GM06990 (cell line): ENCODE measurements around the gene PNP.

ENCODE experiments used
- DNase-seq: peaks from one replicate; pipeline ENCODE4 v3.0.0-alpha.2; 2011; ENCODE audit not compliant: insufficient read length; ENCODE audit errors: extremely low read depth
- H3K27me3 ChIP-seq: replicated peaks from 2 replicates; pipeline ENCODE4 v1.6.0; 2011; ENCODE audit warnings: low read length; ENCODE audit not compliant: control insufficient read depth, insufficient read depth
- H3K36me3 ChIP-seq: 2 replicates; pipeline ENCODE4 v1.5.1; 2011; ENCODE audit warnings: low read length; ENCODE audit not compliant: control insufficient read depth, insufficient read depth
- H3K4me3 ChIP-seq: replicated peaks from 2 replicates; pipeline ENCODE4 v1.5.1; 2011; ENCODE audit warnings: low read depth, mild to moderate bottlenecking, control low read depth, low read length
- TF ChIP-seq, protein P1 (sequence below): IDR thresholded peaks from 2 replicates; pipeline ENCODE4 v1.5.1; 2011; ENCODE audit warnings: low read length, control low read depth, mild to moderate bottlenecking, inconsistent platforms; ENCODE audit not compliant: insufficient read depth, poor library complexity, severe bottlenecking

Gene PNP

DNA sequence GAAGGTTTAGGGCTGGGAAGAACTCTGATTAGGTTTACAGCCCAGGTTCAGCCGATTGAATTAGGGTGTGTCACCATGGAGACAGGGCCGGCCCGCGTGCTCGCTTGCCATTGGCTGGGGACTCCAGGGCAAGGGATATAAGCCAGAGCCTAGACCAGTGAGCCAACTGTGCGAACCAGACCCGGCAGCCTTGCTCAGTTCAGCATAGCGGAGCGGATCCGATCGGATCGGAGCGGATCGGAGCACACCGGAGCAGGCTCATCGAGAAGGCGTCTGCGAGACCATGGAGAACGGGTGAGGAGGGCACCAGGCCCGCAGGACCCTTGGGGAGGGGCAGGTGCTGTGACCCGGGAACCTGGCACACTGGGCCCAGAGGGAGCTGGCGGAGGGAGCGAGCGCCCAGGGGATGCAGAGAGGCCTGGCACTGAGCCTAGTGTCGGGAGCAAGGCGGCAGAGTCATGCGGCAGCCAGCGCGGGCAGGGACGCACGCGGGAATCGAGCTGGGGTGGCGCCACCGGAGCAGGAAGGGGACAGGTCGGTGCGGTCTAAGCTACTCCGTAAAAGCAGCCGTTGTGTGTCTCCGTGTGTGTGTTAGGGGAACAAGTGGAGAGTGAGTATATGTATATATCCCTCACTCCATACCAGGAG, at the start of gene PNP:
Gene PNP, plus strand, starts transcription at position 165 of the 648 bp plus-strand sequence. Its CDS starts 119 bp downstream, at position 284.
- DNase-seq = peak; percentile 89
- Histone ChIP-seq H3K36me3 (peaks cover 12% of the 10 kb centered on the region), H3K27me3 (no peaks in the 10 kb centered on the region), H3K4me3 (peak within 1 kb of the TSS; percentile 85)
- TF ChIP-seq, protein P1, sequence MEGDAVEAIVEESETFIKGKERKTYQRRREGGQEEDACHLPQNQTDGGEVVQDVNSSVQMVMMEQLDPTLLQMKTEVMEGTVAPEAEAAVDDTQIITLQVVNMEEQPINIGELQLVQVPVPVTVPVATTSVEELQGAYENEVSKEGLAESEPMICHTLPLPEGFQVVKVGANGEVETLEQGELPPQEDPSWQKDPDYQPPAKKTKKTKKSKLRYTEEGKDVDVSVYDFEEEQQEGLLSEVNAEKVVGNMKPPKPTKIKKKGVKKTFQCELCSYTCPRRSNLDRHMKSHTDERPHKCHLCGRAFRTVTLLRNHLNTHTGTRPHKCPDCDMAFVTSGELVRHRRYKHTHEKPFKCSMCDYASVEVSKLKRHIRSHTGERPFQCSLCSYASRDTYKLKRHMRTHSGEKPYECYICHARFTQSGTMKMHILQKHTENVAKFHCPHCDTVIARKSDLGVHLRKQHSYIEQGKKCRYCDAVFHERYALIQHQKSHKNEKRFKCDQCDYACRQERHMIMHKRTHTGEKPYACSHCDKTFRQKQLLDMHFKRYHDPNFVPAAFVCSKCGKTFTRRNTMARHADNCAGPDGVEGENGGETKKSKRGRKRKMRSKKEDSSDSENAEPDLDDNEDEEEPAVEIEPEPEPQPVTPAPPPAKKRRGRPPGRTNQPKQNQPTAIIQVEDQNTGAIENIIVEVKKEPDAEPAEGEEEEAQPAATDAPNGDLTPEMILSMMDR = peak; percentile 8

DNA sequence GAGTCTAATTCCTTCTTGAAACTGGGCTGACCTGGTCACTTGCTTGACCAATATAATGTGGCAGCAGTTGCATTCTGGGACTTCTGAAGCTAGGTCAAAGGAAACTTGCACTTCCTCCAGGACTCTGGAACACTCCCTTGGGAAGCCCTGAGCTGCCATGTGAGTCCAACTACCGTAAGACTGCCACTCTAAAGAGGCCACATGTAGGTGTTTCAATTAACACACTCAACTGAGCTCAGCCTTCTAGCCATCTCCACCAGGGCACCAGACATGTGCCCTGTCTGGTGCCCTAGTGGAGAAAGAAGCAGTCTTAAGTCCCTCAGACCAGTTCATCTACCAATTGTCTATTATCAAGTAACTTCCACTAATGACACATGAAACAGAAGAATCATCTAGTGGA, 49.8 kb upstream of the PNP start:
- TF ChIP-seq, protein P1 = no peak
- DNase-seq = no peak
- Histone ChIP-seq H3K27me3 (no peaks in the 10 kb centered on the region), H3K4me3 (no peak overlapping the region), H3K36me3 (no peaks in the 10 kb centered on the region)

DNA sequence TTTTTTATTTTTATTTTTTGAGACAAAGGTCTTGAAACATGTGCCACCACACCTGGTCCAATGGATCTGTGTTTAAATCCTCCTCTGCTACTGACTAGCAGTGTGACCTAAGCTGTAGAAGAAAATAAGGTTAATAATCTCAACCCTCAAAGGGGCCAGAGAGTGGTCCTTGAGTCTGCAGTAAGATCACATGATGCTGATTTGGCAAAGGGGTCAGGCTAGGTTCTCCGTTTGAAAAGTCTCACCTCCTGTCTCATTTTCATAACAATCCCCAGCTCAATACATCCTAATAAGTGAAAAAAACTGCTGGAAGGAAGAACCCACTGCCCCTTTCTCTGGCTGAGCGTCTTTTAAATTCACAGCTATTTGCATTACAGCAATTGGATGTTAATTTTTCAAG, 47.9 kb upstream of the PNP start:
- DNase-seq = no peak
- H3K4me3 ChIP-seq = no peak overlapping the region
- H3K27me3 ChIP-seq = no peaks in the 10 kb centered on the region
- H3K36me3 ChIP-seq = no peaks in the 10 kb centered on the region
- TF ChIP-seq, protein P1 = no peak

GRCh38 chr14:20422886-20423285, 46.3 kb upstream of the PNP start:
- Histone ChIP-seq H3K36me3 (no peaks in the 10 kb centered on the region), H3K27me3 (no peaks in the 10 kb centered on the region), H3K4me3 (no peak overlapping the region)
- TF ChIP-seq, protein P1 = no peak
- DNase-seq = no peak

DNA sequence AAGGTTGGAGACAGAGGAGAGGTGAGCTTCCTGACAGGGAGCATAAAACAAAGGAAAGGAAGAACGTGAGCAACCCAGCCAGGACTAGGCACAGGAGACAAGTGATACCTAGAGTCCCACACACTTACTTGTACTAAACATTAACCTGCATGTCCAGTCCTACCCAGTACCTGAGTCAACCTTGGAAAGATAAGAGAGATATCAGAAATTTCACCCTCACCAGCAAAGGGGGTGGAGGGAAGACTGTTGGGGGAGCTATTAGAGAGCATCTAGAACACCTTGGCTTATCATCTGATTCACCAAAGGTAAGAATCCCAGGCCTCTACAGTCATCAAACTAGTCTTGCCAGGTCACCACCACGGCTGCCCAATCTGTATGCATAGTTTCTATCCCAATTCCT, 44.4 kb upstream of the PNP start:
- no peak overlapping the region for H3K4me3 ChIP-seq
- no peaks in the 10 kb centered on the region for H3K27me3 ChIP-seq
- H3K36me3 ChIP-seq = no peaks in the 10 kb centered on the region
- TF ChIP-seq, protein P1 = no peak
- DNase-seq = no peak
